ENCODE measurements around the gene INPP5J. TPM values are rescaled to one million over a fixed set of nuclear protein-coding genes. Genes with fewer than 3 reads are reported as not detected.

The INPP5J gene
- total and polyA plus RNA-seq, 2 experiments from 2014 or later = 3.4 to 5.6 TPM

GRCh38 chr22:31094021-31094551 is 28.7 kb upstream of the INPP5J start:
- Histone ChIP-seq H3K9me2 (replicated peaks; ENCODE audit: insufficient read depth) (no peaks in the 10 kb centered on the region), H3K4me2 (no peak overlapping the region), H3K27ac (no peak overlapping the region), H3K4me3 (no peak overlapping the region), H3K27me3 (no peaks in the 10 kb centered on the region), H3K36me3 (replicated peaks; ENCODE audit: insufficient read depth, low read depth) (no peaks in the 10 kb centered on the region), H3K9me3 (ENCODE audit: low read depth) (no peaks in the 10 kb centered on the region), H3K4me1 (ENCODE audit: insufficient read depth) (no peaks in the 10 kb centered on the region), H3K79me2 (no peaks in the 10 kb centered on the region), H4K20me1 (ENCODE audit: insufficient read depth, poor library complexity, severe bottlenecking) (peaks cover 3% of the 10 kb centered on the region), H2AFZ (no peak overlapping the region)
- no peak for DNase-seq (ENCODE audit: low spot score)
- no peak for TF ChIP-seq CTCF (IDR thresholded peaks at IDR 0.05; ENCODE audit: poor library complexity)
- TF ChIP-seq EZH2 (IDR thresholded peaks at IDR 0.05; ENCODE audit: borderline replicate concordance) = no peak
- no peak for TF ChIP-seq EZH2phosphoT487 (IDR thresholded peaks at IDR 0.05; ENCODE audit: low read depth, severe bottlenecking, unreplicated experiment)
- WGBS (ENCODE audit: low lambda C conversion rate, missing lambda C conversion rate) = 92% methylated on average over 5 of the region's 5 CpGs

- Histone ChIP-seq H3K4me2 (no peak overlapping the region), H3K36me3 (replicated peaks; ENCODE audit: insufficient read depth, low read depth) (no peaks in the 10 kb centered on the region), H3K79me2 (no peaks in the 10 kb centered on the region), H3K4me1 (ENCODE audit: insufficient read depth) (no peaks in the 10 kb centered on the region), H3K9me3 (ENCODE audit: low read depth) (no peaks in the 10 kb centered on the region), H3K27me3 (no peaks in the 10 kb centered on the region), H3K4me3 (no peak overlapping the region), H3K9me2 (replicated peaks; ENCODE audit: insufficient read depth) (no peaks in the 10 kb centered on the region), H3K27ac (no peak overlapping the region), H2AFZ (no peak overlapping the region), H4K20me1 (ENCODE audit: insufficient read depth, poor library complexity, severe bottlenecking) (no peaks in the 10 kb centered on the region)
- TF ChIP-seq EZH2phosphoT487 (IDR thresholded peaks at IDR 0.05; ENCODE audit: low read depth, severe bottlenecking, unreplicated experiment) (no peak), CTCF (IDR thresholded peaks at IDR 0.05; ENCODE audit: poor library complexity) (no peak), EZH2 (IDR thresholded peaks at IDR 0.05; ENCODE audit: borderline replicate concordance) (no peak)
- WGBS (ENCODE audit: low lambda C conversion rate, missing lambda C conversion rate) = 96% methylated on average over 7 of the region's 7 CpGs
- no peak for DNase-seq (ENCODE audit: low spot score)
Observed at GRCh38 chr22:31094741-31095140, 28.0 kb upstream of the INPP5J start.

- Histone ChIP-seq H4K20me1 (ENCODE audit: insufficient read depth, poor library complexity, severe bottlenecking) (no peaks in the 10 kb centered on the region), H3K79me2 (no peaks in the 10 kb centered on the region), H3K4me3 (no peak overlapping the region), H3K9me2 (replicated peaks; ENCODE audit: insufficient read depth) (no peaks in the 10 kb centered on the region), H3K4me1 (ENCODE audit: insufficient read depth) (no peaks in the 10 kb centered on the region), H3K9me3 (ENCODE audit: low read depth) (no peaks in the 10 kb centered on the region), H3K4me2 (no peak overlapping the region), H2AFZ (no peak overlapping the region), H3K27ac (no peak overlapping the region), H3K36me3 (replicated peaks; ENCODE audit: insufficient read depth, low read depth) (no peaks in the 10 kb centered on the region), H3K27me3 (no peaks in the 10 kb centered on the region)
- TF ChIP-seq EZH2 (IDR thresholded peaks at IDR 0.05; ENCODE audit: borderline replicate concordance) = no peak
- TF ChIP-seq EZH2phosphoT487 (IDR thresholded peaks at IDR 0.05; ENCODE audit: low read depth, severe bottlenecking, unreplicated experiment) = no peak
- TF ChIP-seq CTCF (IDR thresholded peaks at IDR 0.05; ENCODE audit: poor library complexity) = no peak
- 100% methylated on average over 3 of the region's 3 CpGs for whole genome bisulfite sequencing (ENCODE audit: low lambda C conversion rate, missing lambda C conversion rate)
- no peak for DNase-seq (ENCODE audit: low spot score)
Observed at GRCh38 chr22:31095637-31096249, 27.0 kb upstream of the INPP5J start.

All from hepatocyte (in vitro differentiated cells).